CD4-positive, alpha-beta memory T cell (primary cell): Measurements from ENCODE around the gene DALRD3. TPM values are rescaled to one million over a fixed set of nuclear protein-coding genes. Genes with fewer than 3 reads are reported as not detected.

Experiments used
- CTCF ChIA-PET: fragments of 350-600 bp; sonication (Branson Sonifier 250); formaldehyde crosslinking; loops from one replicate; lab custom pipeline; 2021; ENCODE audit warnings: inconsistent platforms; ENCODE audit not compliant: partially characterized antibody; lab: Charles Lee
- POLR2A ChIA-PET: fragments of 350-600 bp; sonication (Branson Sonifier 250); formaldehyde crosslinking; loops from one replicate; lab custom pipeline; 2021; ENCODE audit not compliant: partially characterized antibody; lab: Charles Lee
- DNase-seq, 5 donors: peaks; one replicate each; pipeline versions ENCODE4 v3.0.0 to v3.0.0-alpha.2; 2020 to 2022; ENCODE audit warnings: mixed read lengths in 1 of 5
- H3K27ac ChIP-seq: one replicate; pipeline ENCODE4 v1.7.0; 2013; ENCODE audit warnings: low read depth, low read length
- H3K27me3 ChIP-seq: 2 replicates; pipeline ENCODE4 v1.7.0; 2013; ENCODE audit warnings: mild to moderate bottlenecking, low read length, moderate library complexity; ENCODE audit not compliant: insufficient read depth
- H3K36me3 ChIP-seq: 2 replicates; pipeline ENCODE4 v1.7.0; 2013; ENCODE audit warnings: mild to moderate bottlenecking, low read length, moderate library complexity; ENCODE audit not compliant: insufficient read depth
- H3K4me1 ChIP-seq: 2 replicates; pipeline ENCODE4 v1.7.0; 2013; ENCODE audit warnings: mild to moderate bottlenecking, low read length, moderate library complexity; ENCODE audit not compliant: insufficient read depth
- H3K4me3 ChIP-seq, 2 donors: one replicate each; pipeline ENCODE4 v1.7.0; 2013; ENCODE audit warnings: low read length in 2 of 2, mild to moderate bottlenecking in 1 of 2
- H3K9me3 ChIP-seq, 2 donors: one replicate each; pipeline ENCODE4 v1.7.0; 2013; ENCODE audit warnings: low read length in 2 of 2, control low read depth in 1 of 2; ENCODE audit not compliant: control insufficient read depth in 1 of 2
- H3K27ac Mint-ChIP-seq, 7 donors: one replicate each; pipeline ENCODE4 v1.8.0; 2020 to 2021; ENCODE audit warnings: mixed read lengths in 7 of 7, mild to moderate bottlenecking in 6 of 7, inconsistent platforms in 3 of 7, moderate library complexity in 3 of 7
- H3K27me3 Mint-ChIP-seq, 2 donors: one replicate each; pipeline ENCODE4 v1.8.0; 2020 to 2021; ENCODE audit warnings: mixed read lengths in 2 of 2
- H3K36me3 Mint-ChIP-seq, 2 donors: one replicate each; pipeline ENCODE4 v1.8.0; 2020 to 2021; ENCODE audit warnings: mixed read lengths in 2 of 2, inconsistent platforms in 1 of 2, mild to moderate bottlenecking in 1 of 2
- H3K4me1 Mint-ChIP-seq, 4 donors: one replicate each; pipeline ENCODE4 v1.8.0; 2020 to 2021; ENCODE audit warnings: mixed read lengths in 4 of 4, mild to moderate bottlenecking in 1 of 4
- H3K4me3 Mint-ChIP-seq, 8 donors: one replicate each; pipeline ENCODE4 v1.8.0; 2020 to 2021; ENCODE audit warnings: mixed read lengths in 8 of 8, mild to moderate bottlenecking in 7 of 8, moderate library complexity in 6 of 8, inconsistent platforms in 3 of 8
- H3K9me3 Mint-ChIP-seq, 8 donors: one replicate each; pipeline ENCODE4 v1.8.0; 2020 to 2021; ENCODE audit warnings: mixed read lengths in 8 of 8, mild to moderate bottlenecking in 5 of 8, inconsistent platforms in 3 of 8, moderate library complexity in 1 of 8
- intact Hi-C: fragments of 100-400 bp; cut with micrococcal nuclease; formaldehyde crosslinking; loops from one replicate; pipeline ENCODE4 v1.15.1; 2023
- polyA plus RNA-seq, 2 donors: library from polyadenylated mRNA; unstranded; fragments of 300-500 nt; fragmentation: Illumina TruSeq; gene quantifications; one replicate each; pipeline ENCODE4 v1.2.3, GENCODE V29; 2021
- total RNA-seq, 2 experiments: library from RNA; stranded (reverse); gene quantifications; one replicate each; pipeline ENCODE4 v1.2.3, GENCODE V29; 2021

Gene DALRD3
- total and polyA plus RNA-seq, 4 experiments from 2014 or later = 31.2 to 41.3 (median 32.5) TPM

DNA sequence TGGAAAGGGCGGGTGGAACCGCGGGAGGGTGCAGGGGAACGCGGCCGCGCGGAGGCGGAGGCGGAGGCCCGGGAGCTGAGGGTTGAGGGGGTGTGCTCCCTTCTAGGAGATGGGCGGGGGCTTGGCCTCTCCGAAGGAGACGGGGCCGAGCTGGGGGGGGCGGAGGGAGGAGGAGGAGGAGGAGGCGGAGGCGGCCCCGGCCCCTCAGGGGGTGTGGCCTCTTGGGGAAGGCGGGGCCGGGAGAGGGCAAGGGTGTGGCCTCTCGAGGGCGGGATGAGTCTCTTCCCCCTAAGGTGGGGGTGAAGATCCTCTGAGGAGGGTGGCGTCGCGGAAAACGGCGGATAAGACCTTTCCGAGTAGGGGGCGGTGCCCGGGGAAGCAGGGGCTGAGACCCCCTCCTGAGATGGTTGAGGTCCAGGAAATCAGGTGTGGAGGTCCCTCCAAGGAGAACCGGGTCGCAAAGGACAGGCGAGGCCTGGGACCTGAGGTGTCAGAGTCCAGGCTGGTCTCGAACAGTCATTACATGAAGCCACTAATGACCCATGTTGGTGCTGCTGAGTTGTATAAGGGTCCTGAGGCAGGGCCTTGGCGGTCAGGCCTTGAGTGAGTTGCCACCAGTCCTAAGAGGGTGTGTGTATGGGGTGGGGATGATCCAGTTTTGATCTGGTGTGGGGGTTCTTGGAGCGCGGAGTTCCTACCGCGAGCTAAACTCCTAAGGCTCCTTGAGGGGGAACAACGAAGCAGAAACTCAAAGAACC, 10.4 kb downstream of the DALRD3 start:
- peaks cover 17% of the 10 kb centered on the region for H3K36me3 ChIP-seq

DNA sequence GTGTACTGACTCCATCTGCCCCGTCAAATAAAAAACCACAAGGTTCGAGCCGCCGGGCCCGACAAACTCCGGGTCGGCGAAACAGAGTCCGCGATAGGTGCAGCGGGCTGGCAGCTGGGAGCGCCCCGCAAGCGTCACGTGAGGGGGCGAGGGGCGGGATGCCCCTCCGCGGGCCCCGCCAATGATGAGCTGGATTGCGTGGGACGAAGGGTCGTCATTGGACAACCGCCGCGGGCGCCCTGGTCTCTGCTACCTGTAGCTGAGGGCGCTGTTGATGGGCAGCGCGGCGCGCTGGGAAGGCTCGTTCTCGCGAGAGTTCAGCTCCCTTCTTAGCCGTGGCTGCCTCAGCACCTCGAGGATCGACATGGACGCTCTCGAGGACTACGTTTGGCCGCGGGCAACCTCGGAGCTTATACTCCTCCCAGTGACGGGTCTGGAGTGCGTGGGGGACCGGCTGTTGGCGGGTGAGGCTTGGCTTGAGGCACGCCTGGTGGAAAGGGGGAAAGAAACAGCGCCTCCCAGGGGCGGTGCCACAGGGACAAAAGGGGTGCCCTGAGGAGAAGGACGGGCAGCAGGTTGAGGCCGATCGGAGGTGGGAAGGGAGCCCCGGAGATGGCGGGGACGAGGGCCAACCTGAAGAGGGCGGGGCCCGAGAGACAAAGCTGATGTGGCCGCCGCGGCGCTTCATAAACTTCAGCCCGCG, 11.2 kb downstream of the DALRD3 start, which contains the start of gene WDR6:
Gene WDR6 (plus strand): TSS at position 324 of the 703 bp plus-strand sequence. CDS start 41 bp downstream, at position 365.
- POLR2A ChIA-PET = interaction anchor here (0.7 to 22.1 kb wide), 24 partner anchors 10 to 1594 kb away, joined by 3 to 629 read pairs (median 4); partner anchors contain the start of genes ARIH2, DAG1, DALRD3 and IMPDH2
- peaks cover 10% of the 10 kb centered on the region for H3K36me3 ChIP-seq
- no peaks in the 10 kb centered on the region for H3K27me3 Mint-ChIP-seq
- peaks cover 0 to 24% of the 10 kb centered on the region in 2 donors for H3K36me3 Mint-ChIP-seq
- peak within 1 kb of the TSS; percentile 81 to 97 for H3K4me3 ChIP-seq
- DNase-seq = peak; percentile 95 to 98 (median 97)
- no peaks in the 10 kb centered on the region for H3K27me3 ChIP-seq
- H3K4me3 Mint-ChIP-seq = peak within 1 kb of the TSS; percentile 93 to 99 (median 98)
- peaks cover 15 to 37% (median 24%) of the 10 kb centered on the region in 4 donors for H3K4me1 Mint-ChIP-seq
- intact Hi-C loops = loop anchor here (1.0 to 5.0 kb wide), 5 partner anchors 14 to 320 kb away; partner anchors contain the start of genes IMPDH2, NCKIPSD, P4HTM and QRICH1
- CTCF ChIA-PET = interaction anchor here (0.6 to 10.3 kb wide), 19 partner anchors 12 to 442 kb away, joined by 3 to 173 read pairs (median 4); partner anchors contain the start of genes DALRD3, IMPDH2, IP6K2 and NDUFAF3
- peak within 1 kb of the TSS; percentile 95 to 100 (median 99) for H3K27ac Mint-ChIP-seq
- peaks cover 0 to 2% (median 0%) of the 10 kb centered on the region in 8 donors for H3K9me3 Mint-ChIP-seq
- H3K9me3 ChIP-seq = no peaks in the 10 kb centered on the region
- H3K27ac ChIP-seq = peak within 1 kb of the TSS; percentile 87
- H3K4me1 ChIP-seq = peaks cover 20% of the 10 kb centered on the region

More for the DNA sequence above, 10.4 kb downstream of the DALRD3 start:
- intact Hi-C loops = loop anchor here (1.0 to 5.0 kb wide), 5 partner anchors 13 to 321 kb away; partner anchors contain the start of genes IMPDH2, NCKIPSD, P4HTM and QRICH1
- Histone ChIP-seq H3K27me3 (no peaks in the 10 kb centered on the region), H3K4me1 (peaks cover 20% of the 10 kb centered on the region), H3K27ac (peak overlapping the region; percentile 87), H3K4me3 (peak overlapping the region; percentile 81 to 97), H3K9me3 (no peaks in the 10 kb centered on the region)
- peaks cover 0 to 28% of the 10 kb centered on the region in 2 donors for H3K36me3 Mint-ChIP-seq
- H3K27me3 Mint-ChIP-seq = no peaks in the 10 kb centered on the region
- peaks cover 0 to 2% (median 0%) of the 10 kb centered on the region in 8 donors for H3K9me3 Mint-ChIP-seq
- H3K4me3 Mint-ChIP-seq = peak overlapping the region; percentile 93 to 99 (median 98)
- ChIA-PET POLR2A (interaction anchor here (0.8 to 22.1 kb wide), 22 partner anchors 11 to 462 kb away, joined by 3 to 629 read pairs (median 4); partner anchors contain the start of genes ARIH2, DAG1, DALRD3 and IMPDH2), CTCF (interaction anchor here (0.8 to 10.3 kb wide), 11 partner anchors 13 to 441 kb away, joined by 3 to 173 read pairs (median 4); partner anchors contain the start of genes DALRD3, IMPDH2, IP6K2 and NDUFAF3)
- H3K27ac Mint-ChIP-seq = peak overlapping the region; percentile 95 to 100 (median 99)
- peak; percentile 82 to 90 (median 84) for DNase-seq
- H3K4me1 Mint-ChIP-seq = peaks cover 15 to 37% (median 24%) of the 10 kb centered on the region in 4 donors

DNA sequence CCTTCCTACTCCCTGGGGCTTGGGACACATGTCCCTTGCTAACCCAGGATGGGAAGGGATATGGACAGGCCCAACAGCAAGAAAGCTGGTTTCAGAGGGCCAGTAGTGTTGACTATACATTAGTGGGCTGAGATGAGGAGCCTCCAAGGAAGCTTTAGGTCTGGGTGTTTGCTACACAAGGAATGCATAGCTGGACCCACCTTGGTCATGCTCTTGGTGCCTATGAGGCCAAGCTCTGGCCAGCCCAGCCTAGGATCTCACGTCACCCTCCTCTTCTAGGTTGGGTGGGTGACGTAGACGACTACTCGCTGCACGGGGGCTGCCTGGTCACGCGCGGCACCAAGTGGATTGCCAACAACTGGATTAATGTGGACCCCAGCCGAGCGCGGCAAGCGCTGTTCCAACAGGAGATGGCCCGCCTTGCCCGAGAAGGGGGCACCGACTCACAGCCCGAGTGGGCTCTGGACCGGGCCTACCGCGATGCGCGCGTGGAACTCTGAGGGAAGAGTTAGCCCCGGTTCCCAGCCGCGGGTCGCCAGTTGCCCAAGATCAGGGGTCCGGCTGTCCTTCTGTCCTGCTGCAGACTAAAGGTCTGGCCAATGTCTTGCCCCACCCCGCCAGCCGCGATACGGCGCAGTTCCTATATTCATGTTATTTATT, 11.8 kb downstream of the DALRD3 start:
- H3K9me3 Mint-ChIP-seq = peaks cover 0 to 2% (median 0%) of the 10 kb centered on the region in 8 donors
- Histone ChIP-seq H3K4me1 (peaks cover 20% of the 10 kb centered on the region), H3K9me3 (no peaks in the 10 kb centered on the region), H3K4me3 (peak overlapping the region; percentile 52 to 97), H3K27ac (peak overlapping the region; percentile 87), H3K36me3 (peaks cover 3% of the 10 kb centered on the region), H3K27me3 (no peaks in the 10 kb centered on the region)
- H3K4me1 Mint-ChIP-seq = peaks cover 15 to 31% (median 22%) of the 10 kb centered on the region in 4 donors
- POLR2A ChIA-PET = interaction anchor here (0.7 to 22.1 kb wide), 19 partner anchors 9 to 1594 kb away, joined by 3 to 629 read pairs (median 6); partner anchors contain the start of genes DAG1, DALRD3, IMPDH2 and IP6K2
- H3K36me3 Mint-ChIP-seq = peaks cover 0 to 17% of the 10 kb centered on the region in 2 donors
- H3K27me3 Mint-ChIP-seq = no peaks in the 10 kb centered on the region
- H3K27ac Mint-ChIP-seq = peak overlapping the region; percentile 95 to 100 (median 99)
- DNase-seq = peak in 3 of 5 donors; percentile 26 to 61 (median 31)
- CTCF ChIA-PET = interaction anchor here (0.5 to 10.3 kb wide), 19 partner anchors 11 to 443 kb away, joined by 3 to 173 read pairs (median 4); partner anchors contain the start of genes DALRD3, IMPDH2, NDUFAF3 and P4HTM
- peak overlapping the region; percentile 93 to 99 (median 98) for H3K4me3 Mint-ChIP-seq
- intact Hi-C loops = loop anchor here (1.0 to 5.0 kb wide), 5 partner anchors 15 to 319 kb away; partner anchors contain the start of genes IMPDH2, NCKIPSD, P4HTM and QRICH1

DNA sequence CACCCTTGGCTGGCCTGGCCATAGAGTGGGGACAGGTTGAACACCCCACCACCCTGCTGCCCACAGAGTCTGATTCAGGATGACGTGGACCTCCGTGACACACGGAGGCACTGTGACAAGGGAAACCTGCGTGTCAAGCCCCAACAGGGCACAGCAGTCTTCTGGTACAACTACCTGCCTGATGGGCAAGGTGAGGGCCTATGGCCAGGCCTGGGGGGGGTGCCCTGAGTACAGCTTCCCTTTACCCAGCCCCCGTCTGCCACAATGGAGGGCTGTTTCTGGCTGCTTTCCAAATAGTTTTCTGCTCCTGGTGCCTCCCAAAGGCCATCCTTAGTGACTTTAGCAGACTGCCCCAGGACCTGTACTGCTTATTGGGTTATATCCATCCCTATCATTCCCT, 12.4 kb downstream of the DALRD3 start:
- H3K4me3 ChIP-seq = peak overlapping the region in 1 of 2 donors; percentile 97
- H3K27me3 ChIP-seq = no peaks in the 10 kb centered on the region
- no peaks in the 10 kb centered on the region for H3K27me3 Mint-ChIP-seq
- peak overlapping the region; percentile 93 to 99 (median 98) for H3K4me3 Mint-ChIP-seq
- intact Hi-C loops = loop anchor here (5.0 kb wide), 1 partner anchor 319 kb away; the partner anchor contains the start of gene NCKIPSD
- peak in 1 of 5 donors; percentile 22 for DNase-seq
- H3K36me3 Mint-ChIP-seq = peaks cover 0 to 13% of the 10 kb centered on the region in 2 donors
- peaks cover 20% of the 10 kb centered on the region for H3K4me1 ChIP-seq
- H3K27ac Mint-ChIP-seq = peak overlapping the region in 6 of 7 donors; percentile 78 to 99 (median 99)
- peaks cover 0 to 2% (median 0%) of the 10 kb centered on the region in 8 donors for H3K9me3 Mint-ChIP-seq
- H3K27ac ChIP-seq = peak overlapping the region; percentile 87
- ChIA-PET POLR2A (interaction anchor here (3.2 to 22.1 kb wide), 3 partner anchors 15 to 88 kb away, joined by 69 to 629 read pairs (median 191); partner anchors contain the start of genes DALRD3, IMPDH2, NDUFAF3 and P4HTM), CTCF (interaction anchor here (0.5 to 10.3 kb wide), 3 partner anchors 15 to 264 kb away, joined by 3 to 173 read pairs (median 136); partner anchors contain the start of genes DALRD3, NDUFAF3 and P4HTM)
- no peaks in the 10 kb centered on the region for H3K9me3 ChIP-seq
- H3K36me3 ChIP-seq = no peaks in the 10 kb centered on the region
- peaks cover 15 to 31% (median 22%) of the 10 kb centered on the region in 4 donors for H3K4me1 Mint-ChIP-seq

DNA sequence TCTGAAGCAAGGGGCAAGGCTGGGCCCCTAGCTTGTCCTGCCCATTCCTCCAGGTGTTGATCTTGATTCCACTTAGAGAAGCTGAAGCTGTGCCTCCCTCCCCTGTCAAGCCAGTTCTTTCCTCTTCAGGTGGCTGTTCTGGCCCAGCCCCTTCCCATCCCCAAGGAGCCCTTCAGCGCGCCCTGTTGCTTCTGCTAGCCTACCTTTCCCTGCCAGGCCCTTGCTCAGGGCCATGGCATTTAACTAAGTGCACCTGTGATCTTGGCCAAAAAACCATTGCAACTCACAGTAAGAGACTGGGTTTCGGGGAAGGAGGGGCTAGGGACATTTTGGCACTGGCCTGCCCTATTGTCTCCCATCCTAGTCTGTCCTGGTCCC, 13.1 kb downstream of the DALRD3 start:
- CTCF ChIA-PET = interaction anchor here (6.4 to 10.3 kb wide), 2 partner anchors 15 to 17 kb away, joined by 136 to 173 read pairs; partner anchors contain the start of genes DALRD3, NDUFAF3 and P4HTM
- DNase-seq = peak in 1 of 5 donors; percentile 22
- Histone ChIP-seq H3K27me3 (no peaks in the 10 kb centered on the region), H3K4me1 (peaks cover 20% of the 10 kb centered on the region), H3K36me3 (no peaks in the 10 kb centered on the region), H3K9me3 (no peaks in the 10 kb centered on the region), H3K4me3 (no peak overlapping the region), H3K27ac (no peak overlapping the region)
- peaks cover 0 to 2% (median 0%) of the 10 kb centered on the region in 8 donors for H3K9me3 Mint-ChIP-seq
- H3K27me3 Mint-ChIP-seq = no peaks in the 10 kb centered on the region
- peaks cover 0 to 13% of the 10 kb centered on the region in 2 donors for H3K36me3 Mint-ChIP-seq
- intact Hi-C loops = loop anchor here (5.0 kb wide), 1 partner anchor 318 kb away; the partner anchor contains the start of gene NCKIPSD
- peak overlapping the region in 1 of 8 donors; percentile 15 for H3K4me3 Mint-ChIP-seq
- POLR2A ChIA-PET = interaction anchor here (0.9 to 22.1 kb wide), 3 partner anchors 14 to 67 kb away, joined by 3 to 629 read pairs (median 191); partner anchors contain the start of genes DALRD3, IMPDH2, NDUFAF3 and P4HTM
- peak overlapping the region in 2 of 7 donors; percentile 61 to 63 for H3K27ac Mint-ChIP-seq
- H3K4me1 Mint-ChIP-seq = peaks cover 15 to 31% (median 22%) of the 10 kb centered on the region in 4 donors
